Measurements from ENCODE around the gene HELZ2. TPM values are rescaled to one million over a fixed set of nuclear protein-coding genes. Genes with fewer than 3 reads are reported as not detected.

Gene HELZ2
- polyA plus RNA-seq, 3 donors, result 3.0 to 15.5 (median 3.3) TPM

DNA sequence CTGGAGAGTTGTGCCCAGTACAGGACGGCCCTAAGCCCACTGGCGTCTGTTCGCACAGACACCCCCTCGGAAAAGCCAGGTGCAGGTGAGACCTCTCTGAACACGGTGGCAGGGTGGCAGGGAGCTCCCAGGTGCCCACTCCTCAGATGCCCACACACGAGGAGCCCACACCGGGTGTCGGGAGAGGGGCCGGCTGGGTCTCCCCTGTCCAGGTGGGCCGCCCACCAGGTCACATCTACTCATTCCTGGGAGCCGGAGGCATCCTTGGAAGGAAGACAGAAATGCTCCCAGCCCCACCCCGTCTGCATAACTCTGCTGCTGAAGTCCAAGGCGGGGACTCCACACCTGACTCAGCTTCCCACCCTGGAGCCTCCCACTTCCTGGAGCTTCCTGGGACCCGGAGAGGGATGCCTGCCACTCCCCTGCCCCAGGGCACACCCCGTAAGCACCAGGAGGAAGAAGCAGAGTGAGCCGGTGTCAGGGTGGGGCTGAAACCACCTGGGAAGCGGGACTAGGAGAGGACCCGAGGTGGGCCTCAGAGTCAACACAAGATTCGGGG lies 29.0 kb downstream of the HELZ2 start:
- no peak overlapping the region for H2AFZ ChIP-seq (ENCODE audit: insufficient read depth, low read depth, low read length, poor library complexity, severe bottlenecking)
- H3K27me3 Mint-ChIP-seq (ENCODE audit: low read depth in 3 of 3), result peaks cover 23 to 63% (median 36%) of the 10 kb centered on the region in 3 donors
- H3K4me3 Mint-ChIP-seq, result no peak overlapping the region
- intact Hi-C loops (cut with micrococcal nuclease), result no loop called here
- no peaks in the 10 kb centered on the region for H3K36me3 ChIP-seq (replicated peaks in 1 of 2; ENCODE audit: control insufficient read depth in 1 of 2, insufficient read depth in 2 of 2, low read length in 2 of 2)
- H3K4me3 ChIP-seq (replicated peaks in 1 of 3; ENCODE audit: low read depth in 2 of 3, low read length in 3 of 3), result no peak overlapping the region
- no peak for DNase-seq
- H3K27ac Mint-ChIP-seq, result no peak overlapping the region
- peaks cover 0 to 42% of the 10 kb centered on the region in 2 donors for H3K27me3 ChIP-seq (ENCODE audit: control insufficient read depth in 2 of 2, insufficient read depth in 2 of 2, low read length in 2 of 2)
- H3K79me2 ChIP-seq (ENCODE audit: insufficient read depth, low read length), result no peaks in the 10 kb centered on the region
- no peaks in the 10 kb centered on the region for H3K9me3 ChIP-seq (replicated peaks in 1 of 2; ENCODE audit: control insufficient read depth in 1 of 2, insufficient read depth in 1 of 2, low read length in 2 of 2)
- peaks cover 0 to 2% (median 0%) of the 10 kb centered on the region in 7 donors for H3K9me3 Mint-ChIP-seq
- no peak overlapping the region for H3K27ac ChIP-seq (ENCODE audit: low read depth in 1 of 2, low read length in 2 of 2)
- H3K36me3 Mint-ChIP-seq, result no peaks in the 10 kb centered on the region
- peaks cover 2% of the 10 kb centered on the region for H3K4me1 Mint-ChIP-seq
- no peaks in the 10 kb centered on the region for H4K20me1 ChIP-seq (ENCODE audit: insufficient read depth, low read length)
- no peak overlapping the region for H3K9ac ChIP-seq (ENCODE audit: insufficient read depth, low read length, poor library complexity, severe bottlenecking)
- 81% methylated on average over 18 of the region's 19 CpGs for WGBS (ENCODE audit: insufficient coverage)
- H3K4me1 ChIP-seq (ENCODE audit: control insufficient read depth in 1 of 2, insufficient read depth in 2 of 2, low read length in 2 of 2), result no peaks in the 10 kb centered on the region
- no peak overlapping the region for H3K4me2 ChIP-seq (replicated peaks; ENCODE audit: extremely low read depth, low read length, poor library complexity, severe bottlenecking)
- TF ChIP-seq CTCF (IDR thresholded peaks at IDR 0.05), result no peak

- no peaks in the 10 kb centered on the region for H4K20me1 ChIP-seq (ENCODE audit: insufficient read depth, low read length)
- no peak overlapping the region for H3K4me2 ChIP-seq (replicated peaks; ENCODE audit: extremely low read depth, low read length, poor library complexity, severe bottlenecking)
- no peaks in the 10 kb centered on the region for H3K4me1 ChIP-seq (ENCODE audit: control insufficient read depth in 1 of 2, insufficient read depth in 2 of 2, low read length in 2 of 2)
- Mint-ChIP-seq H3K4me1 (peaks cover 2% of the 10 kb centered on the region), H3K4me3 (no peak overlapping the region), H3K36me3 (no peaks in the 10 kb centered on the region), H3K27me3 (ENCODE audit: low read depth in 3 of 3) (peaks cover 23 to 61% (median 31%) of the 10 kb centered on the region in 3 donors), H3K9me3 (peaks cover 0 to 1% (median 0%) of the 10 kb centered on the region in 7 donors), H3K27ac (peak overlapping the region in 1 of 7 donors; percentile 72)
- DNase-seq, result no peak
- intact Hi-C loops (cut with micrococcal nuclease), result no loop called here
- no peak overlapping the region for H3K9ac ChIP-seq (ENCODE audit: insufficient read depth, low read length, poor library complexity, severe bottlenecking)
- H3K27me3 ChIP-seq (ENCODE audit: control insufficient read depth in 2 of 2, insufficient read depth in 2 of 2, low read length in 2 of 2), result peaks cover 0 to 43% of the 10 kb centered on the region in 2 donors
- TF ChIP-seq CTCF (IDR thresholded peaks at IDR 0.05), result no peak
- H3K36me3 ChIP-seq (replicated peaks in 1 of 2; ENCODE audit: control insufficient read depth in 1 of 2, insufficient read depth in 2 of 2, low read length in 2 of 2), result no peaks in the 10 kb centered on the region
- H3K4me3 ChIP-seq (replicated peaks in 1 of 3; ENCODE audit: low read depth in 2 of 3, low read length in 3 of 3), result no peak overlapping the region
- no peaks in the 10 kb centered on the region for H3K9me3 ChIP-seq (replicated peaks in 1 of 2; ENCODE audit: control insufficient read depth in 1 of 2, insufficient read depth in 1 of 2, low read length in 2 of 2)
- H3K79me2 ChIP-seq (ENCODE audit: insufficient read depth, low read length), result no peaks in the 10 kb centered on the region
- H3K27ac ChIP-seq (ENCODE audit: low read depth in 1 of 2, low read length in 2 of 2), result no peak overlapping the region
- H2AFZ ChIP-seq (ENCODE audit: insufficient read depth, low read depth, low read length, poor library complexity, severe bottlenecking), result no peak overlapping the region
- WGBS (ENCODE audit: insufficient coverage), result 86% methylated on average over 26 of the region's 27 CpGs
Observed at GRCh38 chr20:63544241-63544957, 29.6 kb downstream of the HELZ2 start.

Measured in CD14-positive monocyte (primary cell).